GM19467 (cell line): ENCODE measurements around the gene SRPK2.
"Not testable (repeated sequence)": the region's sequence is repeated elsewhere in the genome, so short reads cannot be mapped to it uniquely, and the experiment has no call there.

Experiments used
- ATAC-seq: cut with Tn5 transposase; IDR thresholded peaks from one replicate; pipeline ENCODE4 v1.9.1; 2021; ENCODE audit warnings: mild to moderate bottlenecking, moderate library complexity; ENCODE audit not compliant: unreplicated experiment

Gene SRPK2

GRCh38 chr7:105388356-105389087 is at the start of gene SRPK2:
TSS of gene SRPK2 (minus strand) at chr7:105388921.
- ATAC-seq, result peak; percentile 67

GRCh38 chr7:105438254-105438653 is 49.5 kb upstream of the SRPK2 start:
- ATAC-seq, result no peak

GRCh38 chr7:105437356-105437755 is 48.6 kb upstream of the SRPK2 start:
- not testable (repeated sequence) for ATAC-seq

- ATAC-seq, result no peak
These were observed 41.3 kb upstream of the SRPK2 start for GRCh38 chr7:105429746-105430612.

GRCh38 chr7:105426606-105427146 is 38.0 kb upstream of the SRPK2 start:
- no peak for ATAC-seq

- ATAC-seq, result no peak
These were observed 35.3 kb upstream of the SRPK2 start for GRCh38 chr7:105423987-105424386.

GRCh38 chr7:105413887-105414437 is 25.2 kb upstream of the SRPK2 start:
- ATAC-seq, result no peak

GRCh38 chr7:105410774-105411173 is 22.1 kb upstream of the SRPK2 start:
- not testable (repeated sequence) for ATAC-seq

GRCh38 chr7:105409775-105410174 is 21.1 kb upstream of the SRPK2 start:
- not testable (repeated sequence) for ATAC-seq

- no peak for ATAC-seq
These were observed 20.2 kb upstream of the SRPK2 start for GRCh38 chr7:105408791-105409410.

- ATAC-seq, result no peak
These were observed 14.4 kb upstream of the SRPK2 start for GRCh38 chr7:105403128-105403527.

GRCh38 chr7:105402221-105403095 is 13.7 kb upstream of the SRPK2 start:
- ATAC-seq, result no peak

GRCh38 chr7:105399043-105399725 is 10.5 kb upstream of the SRPK2 start:
- no peak for ATAC-seq

- no peak for ATAC-seq
These were observed 7.8 kb upstream of the SRPK2 start for GRCh38 chr7:105396566-105396965.

GRCh38 chr7:105391429-105391828 is 2.7 kb upstream of the SRPK2 start:
- ATAC-seq, result no peak

GRCh38 chr7:105389889-105390288 is 1.2 kb upstream of the SRPK2 start:
- ATAC-seq, result no peak

GRCh38 chr7:105389088-105389650 is 448 bp upstream of the SRPK2 start:
- peak; percentile 24 for ATAC-seq

- ATAC-seq, result peak; percentile 27
These were observed 989 bp downstream of the SRPK2 start for GRCh38 chr7:105387508-105388355.
